ENCODE data around the gene NKAIN2.
"Not testable (repeated sequence)": the region's sequence is repeated elsewhere in the genome, so short reads cannot be mapped to it uniquely, and the experiment has no call there.

GRCh38 chr6:124300907-124301306 lies 497.2 kb downstream of the NKAIN2 start:
- not testable (repeated sequence) for TF ChIP-seq EZH2 (optimal IDR thresholded peaks at IDR 0.05; ENCODE audit: low read depth, low read length)
- TF ChIP-seq, protein P1, sequence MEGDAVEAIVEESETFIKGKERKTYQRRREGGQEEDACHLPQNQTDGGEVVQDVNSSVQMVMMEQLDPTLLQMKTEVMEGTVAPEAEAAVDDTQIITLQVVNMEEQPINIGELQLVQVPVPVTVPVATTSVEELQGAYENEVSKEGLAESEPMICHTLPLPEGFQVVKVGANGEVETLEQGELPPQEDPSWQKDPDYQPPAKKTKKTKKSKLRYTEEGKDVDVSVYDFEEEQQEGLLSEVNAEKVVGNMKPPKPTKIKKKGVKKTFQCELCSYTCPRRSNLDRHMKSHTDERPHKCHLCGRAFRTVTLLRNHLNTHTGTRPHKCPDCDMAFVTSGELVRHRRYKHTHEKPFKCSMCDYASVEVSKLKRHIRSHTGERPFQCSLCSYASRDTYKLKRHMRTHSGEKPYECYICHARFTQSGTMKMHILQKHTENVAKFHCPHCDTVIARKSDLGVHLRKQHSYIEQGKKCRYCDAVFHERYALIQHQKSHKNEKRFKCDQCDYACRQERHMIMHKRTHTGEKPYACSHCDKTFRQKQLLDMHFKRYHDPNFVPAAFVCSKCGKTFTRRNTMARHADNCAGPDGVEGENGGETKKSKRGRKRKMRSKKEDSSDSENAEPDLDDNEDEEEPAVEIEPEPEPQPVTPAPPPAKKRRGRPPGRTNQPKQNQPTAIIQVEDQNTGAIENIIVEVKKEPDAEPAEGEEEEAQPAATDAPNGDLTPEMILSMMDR (IDR thresholded peaks at IDR 0.05; ENCODE audit: low read length): not testable (repeated sequence)
